Neuronal stem cell (in vitro differentiated cells): Measurements from ENCODE around the gene FUBP3.
A peak's percentile ranks its signal among the peaks of the same experiment; 100 is the strongest.

Experiments
- DNase-seq: peaks from one replicate; pipeline ENCODE4 v3.0.0-alpha.2; 2013; ENCODE audit warnings: low spot score
- H2AFZ ChIP-seq: one replicate; pipeline ENCODE4 v1.6.1; 2013; ENCODE audit warnings: mild to moderate bottlenecking, low read length, inconsistent platforms
- H2AK5ac ChIP-seq: 2 replicates; pipeline ENCODE4 v1.6.1; 2013; ENCODE audit warnings: low read depth, mild to moderate bottlenecking, inconsistent platforms, low read length, moderate library complexity, mixed read lengths
- H2BK120ac ChIP-seq: 2 replicates; pipeline ENCODE4 v1.6.1; 2013; ENCODE audit warnings: low read depth, mild to moderate bottlenecking, inconsistent platforms, low read length, moderate library complexity, mixed read lengths
- H2BK12ac ChIP-seq: one replicate; pipeline ENCODE4 v1.6.1; 2013; ENCODE audit warnings: low read length, inconsistent platforms
- H2BK15ac ChIP-seq: 2 replicates; pipeline ENCODE4 v1.6.1; 2013; ENCODE audit warnings: mild to moderate bottlenecking, low read length, inconsistent platforms, mixed read lengths
- H2BK5ac ChIP-seq: one replicate; pipeline ENCODE4 v1.6.1; 2013; ENCODE audit warnings: inconsistent platforms, mild to moderate bottlenecking, low read length, moderate library complexity
- H3K14ac ChIP-seq: one replicate; pipeline ENCODE4 v1.6.1; 2013; ENCODE audit warnings: low read length, inconsistent platforms
- H3K18ac ChIP-seq: 2 replicates; pipeline ENCODE4 v1.6.1; 2013; ENCODE audit warnings: low read length, inconsistent platforms
- H3K23ac ChIP-seq: 2 replicates; pipeline ENCODE4 v1.6.1; 2013; ENCODE audit warnings: low read depth, mild to moderate bottlenecking, mixed read lengths, low read length, inconsistent platforms; ENCODE audit not compliant: poor library complexity
- H3K27ac ChIP-seq: replicated peaks from 3 replicates; pipeline ENCODE4 v1.5.1; 2013; ENCODE audit warnings: low read length, inconsistent platforms
- H3K27me3 ChIP-seq, 3 experiments: 2 replicates each; pipeline ENCODE4 v1.6.1; 2013; ENCODE audit warnings: low read length in 3 of 3, mild to moderate bottlenecking in 2 of 3, inconsistent platforms in 1 of 3, low read depth in 1 of 3, mixed read lengths in 1 of 3, moderate library complexity in 1 of 3; ENCODE audit not compliant: control insufficient read depth in 3 of 3, insufficient read depth in 3 of 3
- H3K36me3 ChIP-seq, 2 donors: replicated peaks in 1 of 2; 2 replicates each; pipeline ENCODE4 v1.6.1; 2013; ENCODE audit warnings: low read length in 2 of 2; ENCODE audit not compliant: control insufficient read depth in 2 of 2, insufficient read depth in 2 of 2
- H3K4ac ChIP-seq: 2 replicates; pipeline ENCODE4 v1.6.1; 2013; ENCODE audit warnings: inconsistent platforms, mild to moderate bottlenecking, low read length, moderate library complexity
- H3K4me1 ChIP-seq, 2 donors: 1 replicate in 1 of 2; 2 replicates in 1 of 2; pipeline ENCODE4 v1.6.1; 2013; ENCODE audit warnings: low read length in 2 of 2, low read depth in 1 of 2; ENCODE audit not compliant: control insufficient read depth in 2 of 2, insufficient read depth in 1 of 2
- H3K4me2 ChIP-seq: one replicate; pipeline ENCODE4 v1.6.1; 2013; ENCODE audit warnings: mild to moderate bottlenecking, low read length, inconsistent platforms; ENCODE audit not compliant: insufficient read depth, poor library complexity, severe bottlenecking
- H3K4me3 ChIP-seq, 2 donors: 2 replicates each; pipeline ENCODE4 v1.5.1; 2013; ENCODE audit warnings: low read length in 2 of 2, mild to moderate bottlenecking in 2 of 2, inconsistent platforms in 1 of 2, moderate library complexity in 1 of 2
- H3K79me1 ChIP-seq: one replicate; pipeline ENCODE4 v1.6.1; 2013; ENCODE audit warnings: low read depth, mild to moderate bottlenecking, inconsistent platforms, low read length, moderate library complexity
- H3K9ac ChIP-seq: one replicate; pipeline ENCODE4 v1.6.1; 2013; ENCODE audit warnings: mild to moderate bottlenecking, low read depth, low read length, inconsistent platforms; ENCODE audit not compliant: poor library complexity
- H3K9me3 ChIP-seq, 2 donors: replicated peaks in 1 of 2; 2 replicates each; pipeline versions ENCODE3 to v1.6.1; 2013; ENCODE audit warnings: low read length in 2 of 2, mild to moderate bottlenecking in 2 of 2, inconsistent platforms in 1 of 2, low read depth in 1 of 2, mixed read lengths in 1 of 2, moderate library complexity in 1 of 2; ENCODE audit not compliant: control insufficient read depth in 2 of 2, insufficient read depth in 1 of 2
- H4K8ac ChIP-seq: one replicate; pipeline ENCODE4 v1.6.1; 2013; ENCODE audit warnings: low read depth, mild to moderate bottlenecking, inconsistent platforms, low read length, moderate library complexity
- H4K91ac ChIP-seq: one replicate; pipeline ENCODE4 v1.6.1; 2013; ENCODE audit warnings: low read length, low read depth, mild to moderate bottlenecking, inconsistent platforms; ENCODE audit not compliant: poor library complexity
- WGBS, 2 donors: extraction: QIAGEN DNeasy Blood & Tissue Kit; methylation state at CpG; one replicate each; pipeline ENCODE4 v1.1.7; 2013; ENCODE audit warnings: missing lambda C conversion rate in 2 of 2, mixed read lengths in 1 of 2; ENCODE audit not compliant: insufficient read length in 2 of 2, insufficient replicate concordance in 1 of 2; ENCODE audit errors: extremely low coverage in 2 of 2; 5-methylcytosine and 5-hydroxymethylcytosine counted together

Gene FUBP3

GRCh38 chr9:130664251-130665028 is 85.1 kb downstream of the FUBP3 start, which contains the start of gene PRDM12:
Gene PRDM12 (plus strand): TSS chr9:130664594. CDS start chr9:130664654, 60 bp downstream.
- no peaks in the 10 kb centered on the region for H3K36me3 ChIP-seq
- peak within 1 kb of the TSS; percentile 85 for H3K23ac ChIP-seq
- H3K9me3 ChIP-seq: peaks cover 0 to 2% of the 10 kb centered on the region in 2 donors
- H3K79me1 ChIP-seq: no peaks in the 10 kb centered on the region
- peak within 1 kb of the TSS; percentile 45 for H3K4me2 ChIP-seq
- peak within 1 kb of the TSS; percentile 77 for H3K9ac ChIP-seq
- H3K4ac ChIP-seq: peak within 1 kb of the TSS; percentile 93
- H3K4me3 ChIP-seq: peak within 1 kb of the TSS in 1 of 2 donors; percentile 50
- DNase-seq: peak; percentile 17
- H2AFZ ChIP-seq: peak within 1 kb of the TSS; percentile 75
- H3K27me3 ChIP-seq: peaks cover 66 to 95% (median 94%) of the 10 kb centered on the region in 3 experiments
- H4K91ac ChIP-seq: peak within 1 kb of the TSS; percentile 64
- no peak within 1 kb of the TSS for H3K27ac ChIP-seq
- peak within 1 kb of the TSS; percentile 84 for H2BK12ac ChIP-seq
- no CpG with 5 or more reads among the region's 76 CpGs for WGBS, 2 donors
- H4K8ac ChIP-seq: peak within 1 kb of the TSS; percentile 17
- peaks cover 7 to 24% of the 10 kb centered on the region in 2 donors for H3K4me1 ChIP-seq
- H2BK5ac ChIP-seq: peak within 1 kb of the TSS; percentile 82
- peak within 1 kb of the TSS; percentile 94 for H2AK5ac ChIP-seq
- H3K14ac ChIP-seq: peak within 1 kb of the TSS; percentile 8
- H2BK120ac ChIP-seq: peak within 1 kb of the TSS; percentile 87
- peak within 1 kb of the TSS; percentile 27 for H3K18ac ChIP-seq
- H2BK15ac ChIP-seq: peak within 1 kb of the TSS; percentile 79

- no CpG with 5 or more reads among the region's 26 CpGs for WGBS, 2 donors
- Histone ChIP-seq H4K91ac (no peak overlapping the region), H3K4ac (no peak overlapping the region), H2BK120ac (peak overlapping the region; percentile 31), H3K23ac (no peak overlapping the region), H4K8ac (no peak overlapping the region), H3K4me1 (peaks cover 7 to 24% of the 10 kb centered on the region in 2 donors), H3K18ac (peak overlapping the region; percentile 27), H3K4me2 (peak overlapping the region; percentile 45), H2AFZ (peak overlapping the region; percentile 75), H3K4me3 (no peak overlapping the region), H2BK5ac (no peak overlapping the region), H2AK5ac (peak overlapping the region; percentile 94), H3K9ac (no peak overlapping the region), H3K27me3 (peaks cover 62 to 93% (median 91%) of the 10 kb centered on the region in 3 experiments), H3K79me1 (no peaks in the 10 kb centered on the region), H2BK15ac (no peak overlapping the region), H3K14ac (no peak overlapping the region), H2BK12ac (no peak overlapping the region), H3K36me3 (no peaks in the 10 kb centered on the region), H3K27ac (no peak overlapping the region), H3K9me3 (peaks cover 0 to 2% of the 10 kb centered on the region in 2 donors)
- DNase-seq: peak; percentile 20
Measured at GRCh38 chr9:130665029-130665430, 85.7 kb downstream of the FUBP3 start.

GRCh38 chr9:130665431-130666392 is 86.3 kb downstream of the FUBP3 start:
- no CpG with 5 or more reads among the region's 61 CpGs for WGBS, 2 donors

More at GRCh38 chr9:130665431-130666392, 86.3 kb downstream of the FUBP3 start:
- peak overlapping the region; percentile 50 for H3K4me2 ChIP-seq
- H3K79me1 ChIP-seq: no peaks in the 10 kb centered on the region
- peaks cover 7 to 24% of the 10 kb centered on the region in 2 donors for H3K4me1 ChIP-seq
- no peak overlapping the region for H3K9ac ChIP-seq
- H3K4me3 ChIP-seq: peak overlapping the region in 1 of 2 donors; percentile 3
- no peak overlapping the region for H2BK15ac ChIP-seq
- no peak overlapping the region for H2BK120ac ChIP-seq
- peak overlapping the region; percentile 92 for H3K18ac ChIP-seq
- H3K23ac ChIP-seq: no peak overlapping the region
- H2AK5ac ChIP-seq: peak overlapping the region; percentile 82
- no peak overlapping the region for H4K91ac ChIP-seq
- no peak overlapping the region for H2AFZ ChIP-seq
- no peak overlapping the region for H3K14ac ChIP-seq
- H3K27me3 ChIP-seq: peaks cover 58 to 93% (median 86%) of the 10 kb centered on the region in 3 experiments
- no peak overlapping the region for H3K4ac ChIP-seq
- H4K8ac ChIP-seq: no peak overlapping the region
- H3K36me3 ChIP-seq: no peaks in the 10 kb centered on the region
- no peak overlapping the region for H3K27ac ChIP-seq
- H3K9me3 ChIP-seq: peaks cover 0 to 2% of the 10 kb centered on the region in 2 donors
- no peak overlapping the region for H2BK12ac ChIP-seq
- no peak for DNase-seq
- H2BK5ac ChIP-seq: no peak overlapping the region
